Loucy (cell line): ENCODE results near the gene TTYH2.

Source experiments
- H2AFZ ChIP-seq: fragments of 200-600 bp; sonication (generic); 2 replicates; pipeline ENCODE4 v1.6.0; 2016; ENCODE audit warnings: antibody characterized with exemption, mild to moderate bottlenecking, low read length, moderate library complexity
- H3F3A ChIP-seq: fragments of 200-600 bp; 2 replicates; pipeline ENCODE4 v1.6.0; 2016; ENCODE audit warnings: antibody characterized with exemption, low read depth, mild to moderate bottlenecking
- H3K27me3 ChIP-seq: fragments of 200-600 bp; sonication (generic); 2 replicates; pipeline ENCODE4 v1.6.1; 2014; ENCODE audit warnings: low read length, mild to moderate bottlenecking; ENCODE audit not compliant: insufficient read depth, poor library complexity, severe bottlenecking
- H3K36me3 ChIP-seq: fragments of 200-600 bp; sonication (generic); 2 replicates; pipeline ENCODE4 v1.6.1; 2016; ENCODE audit warnings: low read length; ENCODE audit not compliant: insufficient read depth
- H3K4me1 ChIP-seq: fragments of 200-600 bp; sonication (generic); 2 replicates; pipeline ENCODE4 v1.5.1; 2014; ENCODE audit warnings: low read length, mild to moderate bottlenecking; ENCODE audit not compliant: insufficient read depth, poor library complexity, severe bottlenecking
- H3K4me2 ChIP-seq: fragments of 200-600 bp; sonication (generic); 2 replicates; pipeline ENCODE4 v1.6.0; 2014; ENCODE audit warnings: antibody characterized with exemption, low read length, low read depth, mild to moderate bottlenecking; ENCODE audit not compliant: poor library complexity, severe bottlenecking
- H3K4me3 ChIP-seq: fragments of 200-600 bp; sonication (generic); 2 replicates; pipeline ENCODE4 v1.5.1; 2014; ENCODE audit warnings: low read length, mild to moderate bottlenecking, mixed read lengths; ENCODE audit not compliant: poor library complexity, severe bottlenecking
- H3K79me2 ChIP-seq: fragments of 200-600 bp; sonication (generic); 2 replicates; pipeline ENCODE4 v1.6.1; 2014; ENCODE audit warnings: low read length; ENCODE audit not compliant: insufficient read depth
- H3K9ac ChIP-seq: fragments of 200-600 bp; sonication (generic); 2 replicates; pipeline ENCODE4 v1.6.0; 2014; ENCODE audit warnings: mild to moderate bottlenecking, low read depth, low read length, moderate library complexity; ENCODE audit not compliant: poor library complexity, severe bottlenecking
- H3K9me2 ChIP-seq: fragments of 200-600 bp; sonication (generic); replicated peaks from 2 replicates; pipeline ENCODE4 v1.6.1; 2016; ENCODE audit warnings: low read depth, low read length, mixed read lengths
- H3K9me3 ChIP-seq: fragments of 200-600 bp; sonication (generic); 2 replicates; pipeline ENCODE4 v1.6.1; 2014; ENCODE audit warnings: mild to moderate bottlenecking, antibody characterized with exemption, low read length, low read depth; ENCODE audit not compliant: insufficient read depth
- H4K20me1 ChIP-seq: fragments of 200-600 bp; sonication (generic); 2 replicates; pipeline ENCODE4 v1.6.0; 2014; ENCODE audit warnings: antibody characterized with exemption, low read length, mild to moderate bottlenecking; ENCODE audit not compliant: insufficient read depth, poor library complexity, severe bottlenecking
- EZH2phosphoT487 ChIP-seq: fragments of 200-600 bp; IDR thresholded peaks from 2 replicates; pipeline ENCODE4 v1.6.1; 2018; ENCODE audit warnings: antibody characterized with exemption, mild to moderate bottlenecking, moderate library complexity, borderline replicate concordance
- TF ChIP-seq, protein P1 (sequence below): fragments of 200-600 bp; sonication (generic); conservative IDR thresholded peaks from 2 replicates; pipeline ENCODE4 v1.5.1; 2014; ENCODE audit warnings: mild to moderate bottlenecking, antibody characterized with exemption, low read length

TTYH2 gene

DNA sequence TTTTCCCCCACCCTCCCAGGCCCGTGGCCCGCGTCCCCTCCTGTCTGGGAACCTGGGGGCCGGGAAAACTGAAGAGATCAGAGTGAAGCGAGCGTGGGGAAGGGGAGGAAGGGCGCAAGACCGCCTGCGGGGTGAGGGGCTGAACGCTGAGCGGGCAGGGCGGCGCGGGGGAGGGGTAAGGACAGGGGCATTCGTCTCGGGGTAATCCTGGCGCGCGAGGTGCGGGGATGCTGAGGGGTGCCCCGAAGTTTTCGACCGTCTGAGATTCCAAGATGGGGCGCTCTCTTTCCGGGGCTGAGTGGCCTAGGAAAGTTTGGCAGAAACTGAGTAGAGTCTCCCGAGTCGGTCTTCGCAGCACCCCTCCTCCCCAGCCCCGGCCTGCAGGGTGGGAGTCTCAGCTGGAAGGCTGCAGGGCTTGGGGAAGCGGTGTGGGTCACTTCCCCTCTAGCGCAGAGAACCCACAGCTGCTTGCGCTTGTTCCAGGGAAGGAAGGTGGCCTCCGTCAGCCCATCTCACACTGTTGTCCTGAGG is 555 bp downstream of the TTYH2 start:
- TF ChIP-seq, protein P1, sequence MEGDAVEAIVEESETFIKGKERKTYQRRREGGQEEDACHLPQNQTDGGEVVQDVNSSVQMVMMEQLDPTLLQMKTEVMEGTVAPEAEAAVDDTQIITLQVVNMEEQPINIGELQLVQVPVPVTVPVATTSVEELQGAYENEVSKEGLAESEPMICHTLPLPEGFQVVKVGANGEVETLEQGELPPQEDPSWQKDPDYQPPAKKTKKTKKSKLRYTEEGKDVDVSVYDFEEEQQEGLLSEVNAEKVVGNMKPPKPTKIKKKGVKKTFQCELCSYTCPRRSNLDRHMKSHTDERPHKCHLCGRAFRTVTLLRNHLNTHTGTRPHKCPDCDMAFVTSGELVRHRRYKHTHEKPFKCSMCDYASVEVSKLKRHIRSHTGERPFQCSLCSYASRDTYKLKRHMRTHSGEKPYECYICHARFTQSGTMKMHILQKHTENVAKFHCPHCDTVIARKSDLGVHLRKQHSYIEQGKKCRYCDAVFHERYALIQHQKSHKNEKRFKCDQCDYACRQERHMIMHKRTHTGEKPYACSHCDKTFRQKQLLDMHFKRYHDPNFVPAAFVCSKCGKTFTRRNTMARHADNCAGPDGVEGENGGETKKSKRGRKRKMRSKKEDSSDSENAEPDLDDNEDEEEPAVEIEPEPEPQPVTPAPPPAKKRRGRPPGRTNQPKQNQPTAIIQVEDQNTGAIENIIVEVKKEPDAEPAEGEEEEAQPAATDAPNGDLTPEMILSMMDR = no peak
- no peak for TF ChIP-seq EZH2phosphoT487

DNA sequence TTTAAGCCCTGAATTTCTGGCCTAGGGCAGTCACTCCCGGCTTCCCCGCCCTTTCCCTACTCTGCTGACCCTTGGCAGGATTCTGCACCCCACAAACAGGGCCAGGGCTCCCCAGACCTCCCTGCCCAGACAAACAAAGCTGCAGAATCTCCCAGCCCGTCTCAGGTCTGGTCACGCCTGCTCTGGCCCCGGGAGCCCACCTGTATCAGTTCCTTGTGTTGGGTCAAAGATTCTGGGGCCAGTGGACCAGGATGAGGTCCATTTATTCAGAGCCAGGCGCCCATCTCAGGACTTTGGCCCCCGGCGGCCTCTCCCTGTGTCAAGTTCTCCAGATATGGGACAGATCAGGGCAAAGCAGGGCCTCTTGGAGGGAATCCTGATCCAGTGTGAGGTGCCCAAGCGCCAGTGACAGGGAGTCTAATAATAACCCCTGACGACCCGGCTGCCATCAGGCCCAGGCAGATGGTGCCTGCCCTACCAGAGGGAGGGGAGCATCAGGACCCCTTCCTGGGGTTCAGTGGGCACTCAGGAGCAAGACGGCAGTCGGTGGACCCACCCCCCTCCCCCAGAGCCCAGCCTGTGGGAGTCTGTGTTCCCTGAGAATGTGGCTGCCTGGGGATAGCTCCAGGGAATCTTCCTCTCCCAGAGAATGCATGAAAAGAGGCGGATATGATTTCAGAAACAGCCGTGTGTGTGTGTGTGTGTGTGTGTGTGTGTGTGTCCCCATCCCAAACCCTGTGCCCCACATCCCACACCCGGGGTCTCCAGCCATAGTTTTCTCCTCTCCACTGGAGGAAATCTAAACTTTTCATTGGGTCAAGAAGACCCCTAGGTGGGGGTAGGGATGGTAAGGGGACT is 1.3 kb downstream of the TTYH2 start:
- H3K9me3 ChIP-seq = no peaks in the 10 kb centered on the region
- no peak overlapping the region for H3K4me3 ChIP-seq
- H3K27me3 ChIP-seq = no peaks in the 10 kb centered on the region
- no peak for TF ChIP-seq EZH2phosphoT487
- peaks cover 10% of the 10 kb centered on the region for H3K79me2 ChIP-seq
- H3K4me2 ChIP-seq = no peak overlapping the region
- peaks cover 20% of the 10 kb centered on the region; the same call in 1 of the 2 replicates for H3K36me3 ChIP-seq
- H3K9ac ChIP-seq = no peak overlapping the region
- H3K9me2 ChIP-seq = no peaks in the 10 kb centered on the region
- no peaks in the 10 kb centered on the region for H3K4me1 ChIP-seq
- H2AFZ ChIP-seq = no peak overlapping the region
- peaks cover 9% of the 10 kb centered on the region for H4K20me1 ChIP-seq
- no peaks in the 10 kb centered on the region for H3F3A ChIP-seq

More for the DNA sequence above, 555 bp downstream of the TTYH2 start:
- H3K4me2 ChIP-seq = no peak overlapping the region
- H3K9me2 ChIP-seq = no peaks in the 10 kb centered on the region
- H3F3A ChIP-seq = peaks cover 8% of the 10 kb centered on the region; the same call in 1 of the 2 replicates
- no peaks in the 10 kb centered on the region for H3K9me3 ChIP-seq
- H3K4me3 ChIP-seq = no peak overlapping the region
- no peaks in the 10 kb centered on the region for H3K4me1 ChIP-seq
- no peaks in the 10 kb centered on the region for H3K27me3 ChIP-seq
- H3K79me2 ChIP-seq = peaks cover 10% of the 10 kb centered on the region
- no peak overlapping the region for H3K9ac ChIP-seq
- no peak overlapping the region for H2AFZ ChIP-seq
- H3K36me3 ChIP-seq = peaks cover 27% of the 10 kb centered on the region; the same call in 1 of the 2 replicates
- H4K20me1 ChIP-seq = peaks cover 16% of the 10 kb centered on the region

DNA sequence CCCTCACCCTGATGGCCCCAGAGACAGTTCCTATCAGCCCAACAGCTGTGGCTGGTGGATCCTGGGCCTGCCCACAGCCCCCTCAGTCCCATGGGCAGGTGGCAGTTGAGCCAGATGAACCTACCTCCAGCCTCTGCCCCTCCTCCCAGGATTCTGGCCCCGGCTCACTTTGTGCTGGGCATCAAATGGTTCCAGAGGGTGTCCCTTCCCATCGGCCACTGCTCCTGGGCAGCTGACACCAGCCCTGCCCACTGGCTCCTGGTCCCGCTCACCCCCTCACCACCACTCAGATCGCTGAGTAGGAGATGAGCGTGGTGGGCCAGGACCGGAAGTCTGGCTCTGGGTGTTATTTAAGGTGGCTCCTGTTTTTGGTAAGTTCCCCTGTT is 2.0 kb downstream of the TTYH2 start:
- H4K20me1 ChIP-seq = peaks cover 8% of the 10 kb centered on the region
- no peaks in the 10 kb centered on the region for H3F3A ChIP-seq
- H3K4me3 ChIP-seq = no peak overlapping the region
- no peaks in the 10 kb centered on the region for H3K9me2 ChIP-seq
- no peak overlapping the region for H3K9ac ChIP-seq
- peaks cover 15% of the 10 kb centered on the region; the same call in 1 of the 2 replicates for H3K36me3 ChIP-seq
- no peaks in the 10 kb centered on the region for H3K9me3 ChIP-seq
- TF ChIP-seq, protein P1 = no peak
- no peak for TF ChIP-seq EZH2phosphoT487
- no peak overlapping the region for H2AFZ ChIP-seq
- no peaks in the 10 kb centered on the region for H3K27me3 ChIP-seq
- no peaks in the 10 kb centered on the region for H3K4me1 ChIP-seq
- no peak overlapping the region for H3K4me2 ChIP-seq
- H3K79me2 ChIP-seq = peaks cover 10% of the 10 kb centered on the region
